SIG-M5 (cell line): ENCODE measurements around the gene LILRB2.
A peak's percentile ranks its signal among the peaks of the same experiment; 100 is the strongest.
"Not testable (repeated sequence)": the region's sequence is repeated elsewhere in the genome, so short reads cannot be mapped to it uniquely, and the experiment has no call there.

Experiments used
- DNase-seq: peaks from one replicate; lab custom pipeline; 2025; lab: John Stamatoyannopoulos, UW

The LILRB2 gene

GRCh38 chr19:54281007-54281728, at the start of gene LILRB2:
TSS of gene LILRB2 (minus strand) at chr19:54281110. CDS start at chr19:54280496, 614 bp downstream.
- DNase-seq, result no peak

- no peak for DNase-seq
Observed at GRCh38 chr19:54329476-54330165, 48.7 kb upstream of the LILRB2 start.

DNA sequence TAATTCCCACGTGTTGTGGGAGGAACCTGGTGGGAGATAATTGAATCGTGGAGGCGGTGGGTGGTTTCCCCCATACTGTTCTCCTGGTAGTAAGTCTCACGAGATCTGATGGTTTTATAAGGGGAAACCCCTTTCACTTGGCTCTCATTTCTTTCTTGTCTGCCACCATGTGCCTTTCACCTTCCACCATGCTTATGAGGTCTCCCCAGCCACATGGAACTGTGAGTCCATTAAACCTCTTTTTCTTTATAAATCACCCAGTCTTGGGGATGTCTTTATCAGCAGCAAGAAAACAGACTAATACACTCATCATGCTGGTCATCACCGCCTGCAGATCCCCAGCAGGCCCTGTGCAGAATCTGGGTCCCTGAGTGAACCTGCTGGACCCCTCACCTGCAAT, 47.9 kb upstream of the LILRB2 start:
- not testable (repeated sequence) for DNase-seq

- DNase-seq, result no peak
Observed at GRCh38 chr19:54325631-54326030, 44.7 kb upstream of the LILRB2 start.

DNA sequence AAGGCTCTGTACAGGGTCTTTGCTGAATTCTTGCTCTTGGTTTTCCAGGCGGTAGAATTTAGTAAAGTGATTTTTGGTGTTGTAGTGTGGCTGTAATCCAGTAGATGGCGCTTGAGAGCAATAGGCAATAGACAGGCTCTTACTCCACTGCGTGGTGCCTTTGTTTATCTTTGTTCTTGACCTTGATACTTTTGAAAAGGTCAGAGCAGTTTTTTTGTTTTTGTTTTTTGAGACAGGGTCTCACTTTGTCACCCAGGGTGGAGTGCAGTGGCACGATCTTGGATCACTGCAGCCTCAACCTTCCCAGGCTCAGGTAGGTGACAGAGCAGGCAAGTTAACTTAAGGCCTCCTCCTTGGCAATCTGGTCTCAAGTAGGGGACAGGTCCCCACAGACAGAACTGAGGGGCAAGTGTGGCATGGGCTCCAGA, 44.3 kb upstream of the LILRB2 start:
- no peak for DNase-seq

DNA sequence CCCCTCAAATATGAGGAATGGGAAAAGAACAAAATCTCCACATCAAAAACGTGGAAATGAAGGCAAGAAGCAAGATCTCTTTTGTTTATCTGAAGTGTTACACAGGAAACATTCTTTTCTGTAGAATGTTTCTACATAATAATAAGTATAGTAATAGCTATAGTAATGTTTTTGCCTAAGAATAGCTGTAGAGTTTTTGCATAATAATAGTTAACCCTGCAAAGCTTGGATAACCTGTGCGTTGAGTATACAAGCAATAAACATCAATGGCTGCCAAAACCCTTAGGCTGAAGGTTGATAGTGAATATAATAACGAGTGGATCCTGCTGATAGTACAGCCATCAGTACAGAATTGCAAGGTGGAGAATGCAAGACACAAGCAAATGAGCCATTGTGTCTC, 43.2 kb upstream of the LILRB2 start:
- DNase-seq, result no peak

DNA sequence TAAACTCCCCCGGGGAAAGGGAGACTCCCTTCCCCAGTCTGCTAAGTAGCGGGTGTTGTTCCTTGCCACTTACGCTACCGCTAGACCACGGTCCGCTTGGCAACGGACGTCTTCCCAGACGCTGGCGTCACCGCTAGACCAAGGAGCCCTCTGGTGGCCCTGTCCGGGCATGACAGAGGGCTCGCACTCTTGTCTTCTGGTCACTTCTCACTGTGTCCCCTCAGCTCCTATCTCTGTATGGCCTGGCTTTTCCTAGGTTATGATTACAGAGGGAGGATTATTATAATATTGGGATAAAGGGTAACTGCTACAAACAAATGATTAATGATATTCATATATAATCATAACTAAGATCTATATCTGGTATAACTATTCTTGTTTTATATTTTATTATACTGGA, 42.0 kb upstream of the LILRB2 start:
- not testable (repeated sequence) for DNase-seq

GRCh38 chr19:54322295-54322694, 41.4 kb upstream of the LILRB2 start:
- DNase-seq, result not testable (repeated sequence)

GRCh38 chr19:54319892-54320670, 39.2 kb upstream of the LILRB2 start:
- DNase-seq, result no peak

DNA sequence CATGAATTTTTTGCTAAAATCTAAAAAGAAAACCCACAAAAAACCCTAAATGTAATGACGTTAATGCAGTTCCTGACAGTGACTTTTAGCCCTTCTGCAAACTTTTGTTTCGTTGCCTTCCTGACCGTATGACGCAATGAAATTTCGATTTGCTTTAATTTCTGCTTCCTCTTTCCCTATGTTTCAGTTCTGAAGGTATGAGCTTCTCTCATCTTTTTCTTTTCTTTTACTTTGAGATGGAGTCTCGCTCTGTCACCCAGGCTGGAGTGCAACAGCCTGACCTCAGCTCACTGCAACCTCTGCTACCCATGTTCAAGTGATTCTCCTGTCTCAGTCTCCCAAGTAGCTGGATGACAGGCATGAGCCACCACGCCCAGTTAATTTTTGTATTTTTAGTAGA, 38.1 kb upstream of the LILRB2 start:
- peak; percentile 13 for DNase-seq

- no peak for DNase-seq
Observed at GRCh38 chr19:54317965-54318240, 37.0 kb upstream of the LILRB2 start.

DNA sequence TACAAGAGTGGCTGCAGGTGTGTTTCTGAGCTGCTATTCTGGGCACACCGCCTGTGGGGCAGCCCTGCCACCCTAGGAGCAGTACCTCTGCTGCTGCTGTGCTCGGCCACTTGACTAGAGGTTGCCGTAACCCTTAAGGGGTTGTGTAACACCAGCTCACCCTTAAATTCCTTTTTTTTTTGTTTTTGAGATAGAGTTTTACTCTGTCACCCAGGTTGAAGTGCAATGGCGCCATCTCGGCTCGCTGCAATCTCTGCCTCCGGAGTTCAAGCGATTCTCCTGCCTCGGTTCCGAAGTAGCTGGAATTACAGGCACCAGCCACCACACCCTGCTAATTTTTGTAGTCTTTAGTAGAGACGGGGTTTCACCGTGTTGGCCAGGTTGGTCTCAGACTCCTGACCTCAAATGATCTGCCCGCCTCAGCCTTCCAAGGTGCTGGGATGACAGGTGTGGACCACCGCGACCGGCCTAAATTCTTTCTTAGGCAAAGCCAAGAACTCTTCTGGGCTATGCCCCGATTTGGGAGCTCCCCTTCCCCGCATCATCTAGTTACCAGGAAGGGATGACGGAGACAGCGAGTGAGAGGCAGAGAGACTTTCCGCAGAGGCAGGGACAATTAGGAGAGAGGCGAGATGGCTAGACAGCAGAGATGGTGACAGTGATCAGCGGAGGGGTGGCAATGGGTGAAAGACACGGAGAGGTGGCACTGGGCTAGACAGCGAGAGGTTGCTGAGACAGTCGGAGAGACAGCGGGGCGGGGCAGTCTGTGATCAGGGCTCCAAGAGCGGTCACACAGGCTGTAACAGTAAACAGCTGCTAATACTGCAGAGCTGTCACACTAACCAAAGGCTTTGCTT, 36.4 kb upstream of the LILRB2 start:
- no peak for DNase-seq

DNA sequence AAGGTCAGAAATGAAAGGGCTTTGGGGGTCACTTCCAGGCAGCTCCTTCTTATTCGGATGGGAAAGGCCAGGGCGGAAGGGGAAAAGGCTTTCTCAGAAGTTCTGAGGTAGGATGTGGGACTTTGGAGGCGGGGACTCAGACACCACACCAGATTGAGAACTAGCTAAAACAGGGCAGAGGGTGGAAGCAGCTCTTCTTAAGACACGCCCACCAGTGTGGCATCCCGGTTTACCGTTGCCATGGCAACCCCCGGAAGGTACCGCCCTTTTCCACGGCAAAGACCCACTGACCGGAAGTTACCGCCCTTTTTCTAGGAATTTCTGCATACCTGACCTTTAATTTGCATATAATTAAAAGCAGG, 35.8 kb upstream of the LILRB2 start:
- DNase-seq, result no peak

DNA sequence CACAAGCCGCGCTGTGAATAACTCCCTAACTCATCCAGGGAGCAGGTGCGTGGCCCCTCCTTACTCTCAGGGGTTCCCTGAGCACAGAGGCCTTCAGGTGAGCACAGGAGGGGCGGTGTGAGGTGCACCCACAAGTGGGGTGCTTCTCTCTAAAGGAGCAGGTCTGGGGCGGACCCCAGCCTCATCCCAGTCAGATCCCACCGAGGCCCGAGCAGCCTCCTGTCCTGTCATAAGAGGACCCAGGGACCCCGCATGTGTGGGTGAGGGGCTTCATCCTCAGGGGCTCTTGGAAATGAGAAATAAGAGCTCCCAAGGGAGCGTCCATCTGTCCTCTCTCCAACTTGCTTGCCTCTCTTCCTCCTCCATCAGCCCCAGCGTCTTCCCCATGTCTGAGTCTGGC, 35.0 kb upstream of the LILRB2 start:
- DNase-seq, result no peak

GRCh38 chr19:54312436-54313377, 31.8 kb upstream of the LILRB2 start, which contains the start of gene LILRA5:
TSS of gene LILRA5 (minus strand) at chr19:54313166. CDS start at chr19:54313019, 147 bp downstream.
- DNase-seq, result peak; percentile 50

DNA sequence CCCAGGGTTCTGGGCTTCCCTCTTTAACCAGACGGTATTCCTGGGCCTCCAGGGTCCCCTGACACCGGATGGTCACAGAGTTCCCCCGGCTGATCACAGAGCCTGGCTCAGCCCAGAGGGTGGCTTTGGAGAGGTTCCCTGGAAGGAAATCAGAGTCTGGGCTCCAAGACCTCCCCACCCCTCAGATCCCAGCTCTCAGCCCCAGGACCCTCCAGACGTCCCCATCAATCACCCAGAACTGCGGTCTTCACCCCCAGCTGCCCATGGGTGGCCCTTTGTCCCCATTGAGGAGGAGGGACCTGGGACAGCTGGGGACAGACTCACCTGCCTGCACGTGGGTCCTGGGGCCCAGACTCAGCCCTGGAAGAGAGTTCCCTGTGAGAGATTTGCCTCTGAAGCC, 31.1 kb upstream of the LILRB2 start:
- DNase-seq, result no peak

DNA sequence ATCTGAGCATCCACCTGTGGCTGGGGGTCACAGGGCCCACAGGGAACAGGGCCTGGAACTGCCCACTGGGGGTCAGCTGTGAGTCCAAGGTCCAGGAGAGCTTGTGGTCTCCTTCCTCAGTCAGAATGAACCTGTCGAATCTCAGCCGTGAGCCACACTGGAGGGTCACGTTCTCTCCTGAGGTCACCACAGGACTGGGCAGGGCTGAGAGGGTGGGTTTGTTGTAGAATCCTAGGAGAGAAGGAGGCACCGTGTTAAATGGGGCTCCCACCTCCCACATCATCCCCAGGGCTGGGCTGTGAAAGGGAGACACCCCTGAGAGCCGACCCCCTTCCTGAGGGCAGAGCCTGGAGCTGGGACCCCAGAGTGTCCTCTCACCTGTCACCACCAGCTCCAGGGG, 30.6 kb upstream of the LILRB2 start:
- no peak for DNase-seq

DNA sequence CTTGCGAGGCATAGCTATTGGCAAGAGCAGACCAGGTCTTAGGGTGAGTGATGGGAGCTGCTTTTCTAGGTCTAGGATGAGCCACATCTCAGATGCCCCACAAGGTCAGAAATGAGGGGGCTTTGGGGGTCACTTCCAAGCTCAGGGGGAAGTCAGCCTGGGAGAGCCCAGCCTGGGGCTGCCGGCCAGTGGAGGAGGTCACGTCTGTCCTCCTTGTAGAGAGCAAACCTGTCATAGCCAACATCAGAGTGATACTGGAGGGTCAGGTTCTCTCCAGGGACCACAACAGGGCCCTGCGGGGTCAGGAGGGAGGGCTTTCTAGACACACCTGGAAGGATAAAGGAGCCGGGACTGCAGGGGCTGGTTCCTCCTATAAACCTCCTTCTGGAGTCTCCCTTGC, 29.6 kb upstream of the LILRB2 start:
- no peak for DNase-seq

GRCh38 chr19:54309811-54310210, 28.9 kb upstream of the LILRB2 start:
- DNase-seq, result no peak

- no peak for DNase-seq
Observed at GRCh38 chr19:54307389-54308020, 26.6 kb upstream of the LILRB2 start.
